Measurements from ENCODE around the gene IQSEC3.

IQSEC3 gene

GRCh38 chr12:115518-115917 is 49.0 kb downstream of the IQSEC3 start:
- H3K27ac ChIP-seq (ENCODE audit: low read depth, low read length): no peak overlapping the region
- no peak overlapping the region for H3K4me3 ChIP-seq (ENCODE audit: low read depth, low read length)
- H2AFZ ChIP-seq (ENCODE audit: low read length, unreplicated experiment): no peak overlapping the region
- no peaks in the 10 kb centered on the region for H3K36me3 ChIP-seq (ENCODE audit: insufficient read depth, low read length)
- H3K4me1 ChIP-seq (ENCODE audit: control insufficient read depth, insufficient read depth, low read length, unreplicated experiment): no peaks in the 10 kb centered on the region
- no peaks in the 10 kb centered on the region for H3K79me2 ChIP-seq (ENCODE audit: control insufficient read depth, insufficient read depth, low read length, unreplicated experiment)
- H3K27me3 ChIP-seq (ENCODE audit: insufficient read depth, low read length): peaks cover 92% of the 10 kb centered on the region

- Histone ChIP-seq H3K4me3 (ENCODE audit: low read depth, low read length) (no peak overlapping the region), H3K27me3 (ENCODE audit: insufficient read depth, low read length) (peaks cover 92% of the 10 kb centered on the region), H3K36me3 (ENCODE audit: insufficient read depth, low read length) (no peaks in the 10 kb centered on the region), H3K79me2 (ENCODE audit: control insufficient read depth, insufficient read depth, low read length, unreplicated experiment) (no peaks in the 10 kb centered on the region), H3K4me1 (ENCODE audit: control insufficient read depth, insufficient read depth, low read length, unreplicated experiment) (no peaks in the 10 kb centered on the region), H3K27ac (ENCODE audit: low read depth, low read length) (no peak overlapping the region), H2AFZ (ENCODE audit: low read length, unreplicated experiment) (no peak overlapping the region)
Measured at GRCh38 chr12:115960-116915, 49.7 kb downstream of the IQSEC3 start.

- no peak overlapping the region for H3K4me3 ChIP-seq (ENCODE audit: low read depth, low read length)
- H3K36me3 ChIP-seq (ENCODE audit: insufficient read depth, low read length): no peaks in the 10 kb centered on the region
- H3K27ac ChIP-seq (ENCODE audit: low read depth, low read length): no peak overlapping the region
- H2AFZ ChIP-seq (ENCODE audit: low read length, unreplicated experiment): no peak overlapping the region
- peaks cover 94% of the 10 kb centered on the region for H3K27me3 ChIP-seq (ENCODE audit: insufficient read depth, low read length)
- no peaks in the 10 kb centered on the region for H3K4me1 ChIP-seq (ENCODE audit: control insufficient read depth, insufficient read depth, low read length, unreplicated experiment)
- H3K79me2 ChIP-seq (ENCODE audit: control insufficient read depth, insufficient read depth, low read length, unreplicated experiment): no peaks in the 10 kb centered on the region
Measured at GRCh38 chr12:117311-117710, 50.7 kb downstream of the IQSEC3 start.

- peaks cover 97% of the 10 kb centered on the region for H3K27me3 ChIP-seq (ENCODE audit: insufficient read depth, low read length)
- H3K79me2 ChIP-seq (ENCODE audit: control insufficient read depth, insufficient read depth, low read length, unreplicated experiment): no peaks in the 10 kb centered on the region
- H3K4me3 ChIP-seq (ENCODE audit: low read depth, low read length): no peak overlapping the region
- H3K36me3 ChIP-seq (ENCODE audit: insufficient read depth, low read length): no peaks in the 10 kb centered on the region
- no peak overlapping the region for H3K27ac ChIP-seq (ENCODE audit: low read depth, low read length)
- no peak overlapping the region for H2AFZ ChIP-seq (ENCODE audit: low read length, unreplicated experiment)
- H3K4me1 ChIP-seq (ENCODE audit: control insufficient read depth, insufficient read depth, low read length, unreplicated experiment): no peaks in the 10 kb centered on the region
Measured at GRCh38 chr12:117816-118345, 51.3 kb downstream of the IQSEC3 start.

- H3K4me3 ChIP-seq (ENCODE audit: low read depth, low read length): no peak overlapping the region
- H3K4me1 ChIP-seq (ENCODE audit: control insufficient read depth, insufficient read depth, low read length, unreplicated experiment): no peaks in the 10 kb centered on the region
- no peaks in the 10 kb centered on the region for H3K36me3 ChIP-seq (ENCODE audit: insufficient read depth, low read length)
- H3K79me2 ChIP-seq (ENCODE audit: control insufficient read depth, insufficient read depth, low read length, unreplicated experiment): no peaks in the 10 kb centered on the region
- no peak overlapping the region for H3K27ac ChIP-seq (ENCODE audit: low read depth, low read length)
- peaks cover 93% of the 10 kb centered on the region for H3K27me3 ChIP-seq (ENCODE audit: insufficient read depth, low read length)
- no peak overlapping the region for H2AFZ ChIP-seq (ENCODE audit: low read length, unreplicated experiment)
Measured at GRCh38 chr12:118591-118990, 52.0 kb downstream of the IQSEC3 start.

GRCh38 chr12:120951-121350 is 54.4 kb downstream of the IQSEC3 start:
- Histone ChIP-seq H3K79me2 (ENCODE audit: control insufficient read depth, insufficient read depth, low read length, unreplicated experiment) (no peaks in the 10 kb centered on the region), H3K36me3 (ENCODE audit: insufficient read depth, low read length) (no peaks in the 10 kb centered on the region), H2AFZ (ENCODE audit: low read length, unreplicated experiment) (no peak overlapping the region), H3K4me1 (ENCODE audit: control insufficient read depth, insufficient read depth, low read length, unreplicated experiment) (no peaks in the 10 kb centered on the region), H3K27me3 (ENCODE audit: insufficient read depth, low read length) (peaks cover 78% of the 10 kb centered on the region), H3K27ac (ENCODE audit: low read depth, low read length) (no peak overlapping the region), H3K4me3 (ENCODE audit: low read depth, low read length) (no peak overlapping the region)

- Histone ChIP-seq H3K4me1 (ENCODE audit: control insufficient read depth, insufficient read depth, low read length, unreplicated experiment) (no peaks in the 10 kb centered on the region), H3K36me3 (ENCODE audit: insufficient read depth, low read length) (no peaks in the 10 kb centered on the region), H3K79me2 (ENCODE audit: control insufficient read depth, insufficient read depth, low read length, unreplicated experiment) (no peaks in the 10 kb centered on the region), H3K4me3 (ENCODE audit: low read depth, low read length) (no peak overlapping the region), H3K27ac (ENCODE audit: low read depth, low read length) (no peak overlapping the region), H3K27me3 (ENCODE audit: insufficient read depth, low read length) (peaks cover 77% of the 10 kb centered on the region), H2AFZ (ENCODE audit: low read length, unreplicated experiment) (no peak overlapping the region)
Measured at GRCh38 chr12:121647-122046, 55.1 kb downstream of the IQSEC3 start.

- Histone ChIP-seq H3K36me3 (ENCODE audit: insufficient read depth, low read length) (no peaks in the 10 kb centered on the region), H3K27me3 (ENCODE audit: insufficient read depth, low read length) (peaks cover 71% of the 10 kb centered on the region), H2AFZ (ENCODE audit: low read length, unreplicated experiment) (no peak overlapping the region), H3K27ac (ENCODE audit: low read depth, low read length) (no peak overlapping the region), H3K79me2 (ENCODE audit: control insufficient read depth, insufficient read depth, low read length, unreplicated experiment) (no peaks in the 10 kb centered on the region), H3K4me1 (ENCODE audit: control insufficient read depth, insufficient read depth, low read length, unreplicated experiment) (no peaks in the 10 kb centered on the region), H3K4me3 (ENCODE audit: low read depth, low read length) (no peak overlapping the region)
Measured at GRCh38 chr12:125075-125474, 58.5 kb downstream of the IQSEC3 start.

GRCh38 chr12:125566-125965 is 59.0 kb downstream of the IQSEC3 start:
- Histone ChIP-seq H3K79me2 (ENCODE audit: control insufficient read depth, insufficient read depth, low read length, unreplicated experiment) (no peaks in the 10 kb centered on the region), H3K27ac (ENCODE audit: low read depth, low read length) (no peak overlapping the region), H3K27me3 (ENCODE audit: insufficient read depth, low read length) (peaks cover 69% of the 10 kb centered on the region), H3K4me3 (ENCODE audit: low read depth, low read length) (no peak overlapping the region), H3K36me3 (ENCODE audit: insufficient read depth, low read length) (no peaks in the 10 kb centered on the region), H2AFZ (ENCODE audit: low read length, unreplicated experiment) (no peak overlapping the region), H3K4me1 (ENCODE audit: control insufficient read depth, insufficient read depth, low read length, unreplicated experiment) (no peaks in the 10 kb centered on the region)

GRCh38 chr12:128079-128478 is 61.5 kb downstream of the IQSEC3 start:
- H3K79me2 ChIP-seq (ENCODE audit: control insufficient read depth, insufficient read depth, low read length, unreplicated experiment): no peaks in the 10 kb centered on the region
- H3K27ac ChIP-seq (ENCODE audit: low read depth, low read length): no peak overlapping the region
- H3K36me3 ChIP-seq (ENCODE audit: insufficient read depth, low read length): no peaks in the 10 kb centered on the region
- H3K4me3 ChIP-seq (ENCODE audit: low read depth, low read length): no peak overlapping the region
- H3K27me3 ChIP-seq (ENCODE audit: insufficient read depth, low read length): peaks cover 65% of the 10 kb centered on the region
- no peak overlapping the region for H2AFZ ChIP-seq (ENCODE audit: low read length, unreplicated experiment)
- no peaks in the 10 kb centered on the region for H3K4me1 ChIP-seq (ENCODE audit: control insufficient read depth, insufficient read depth, low read length, unreplicated experiment)

- no peak overlapping the region for H3K4me3 ChIP-seq (ENCODE audit: low read depth, low read length)
- no peaks in the 10 kb centered on the region for H3K36me3 ChIP-seq (ENCODE audit: insufficient read depth, low read length)
- H3K79me2 ChIP-seq (ENCODE audit: control insufficient read depth, insufficient read depth, low read length, unreplicated experiment): no peaks in the 10 kb centered on the region
- H3K27me3 ChIP-seq (ENCODE audit: insufficient read depth, low read length): peaks cover 68% of the 10 kb centered on the region
- no peak overlapping the region for H3K27ac ChIP-seq (ENCODE audit: low read depth, low read length)
- H3K4me1 ChIP-seq (ENCODE audit: control insufficient read depth, insufficient read depth, low read length, unreplicated experiment): no peaks in the 10 kb centered on the region
- H2AFZ ChIP-seq (ENCODE audit: low read length, unreplicated experiment): no peak overlapping the region
Measured at GRCh38 chr12:129001-129400, 62.4 kb downstream of the IQSEC3 start.

All from ACC112 (cell line).